NCI-H748 (cell line): ENCODE measurements around the gene TP63.

ENCODE experiments used
- DNase-seq: peaks from one replicate; lab custom pipeline; 2025; ENCODE audit not compliant: unreplicated experiment; lab: John Stamatoyannopoulos, UW

The TP63 gene

DNA sequence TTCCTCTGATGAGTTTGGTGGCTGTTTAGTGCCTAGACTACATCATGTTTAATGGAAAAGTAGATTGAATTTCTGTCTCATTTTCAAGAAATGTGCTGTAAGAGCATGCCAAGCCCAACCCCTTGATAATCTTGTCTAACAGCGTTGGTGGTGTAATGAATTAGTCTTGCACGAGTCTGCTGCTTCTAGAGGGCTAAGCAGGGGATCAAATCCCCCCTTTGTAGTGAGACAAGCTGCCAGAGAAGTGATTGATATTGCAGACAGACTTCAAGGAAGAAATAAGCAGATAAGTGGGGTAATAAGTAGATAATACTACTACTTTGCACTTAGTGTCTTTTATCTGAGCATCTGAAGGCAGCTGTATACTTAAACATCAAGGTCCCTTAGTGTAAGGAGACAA is 141.4 kb downstream of the TP63 start:
- no peak for DNase-seq

DNA sequence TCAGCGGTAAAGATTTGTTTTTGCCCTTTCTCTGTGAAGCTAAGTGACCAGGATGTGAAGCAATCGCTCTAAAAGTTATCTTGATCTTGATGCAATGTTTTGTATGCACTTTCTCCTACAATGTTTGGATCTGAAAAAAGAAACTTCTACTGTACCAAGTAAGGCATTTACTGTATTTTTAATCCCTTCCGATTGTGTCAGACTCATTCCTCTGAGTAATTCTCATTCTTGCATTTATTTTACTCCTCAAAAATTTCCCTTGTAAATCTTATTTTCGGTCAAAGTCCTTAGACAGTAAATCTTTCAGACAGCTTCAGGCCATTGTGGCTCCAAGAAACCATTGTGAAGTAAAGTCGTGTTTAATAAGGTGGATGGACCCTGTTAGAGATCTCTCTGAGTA is 141.9 kb downstream of the TP63 start:
- no peak for DNase-seq

DNA sequence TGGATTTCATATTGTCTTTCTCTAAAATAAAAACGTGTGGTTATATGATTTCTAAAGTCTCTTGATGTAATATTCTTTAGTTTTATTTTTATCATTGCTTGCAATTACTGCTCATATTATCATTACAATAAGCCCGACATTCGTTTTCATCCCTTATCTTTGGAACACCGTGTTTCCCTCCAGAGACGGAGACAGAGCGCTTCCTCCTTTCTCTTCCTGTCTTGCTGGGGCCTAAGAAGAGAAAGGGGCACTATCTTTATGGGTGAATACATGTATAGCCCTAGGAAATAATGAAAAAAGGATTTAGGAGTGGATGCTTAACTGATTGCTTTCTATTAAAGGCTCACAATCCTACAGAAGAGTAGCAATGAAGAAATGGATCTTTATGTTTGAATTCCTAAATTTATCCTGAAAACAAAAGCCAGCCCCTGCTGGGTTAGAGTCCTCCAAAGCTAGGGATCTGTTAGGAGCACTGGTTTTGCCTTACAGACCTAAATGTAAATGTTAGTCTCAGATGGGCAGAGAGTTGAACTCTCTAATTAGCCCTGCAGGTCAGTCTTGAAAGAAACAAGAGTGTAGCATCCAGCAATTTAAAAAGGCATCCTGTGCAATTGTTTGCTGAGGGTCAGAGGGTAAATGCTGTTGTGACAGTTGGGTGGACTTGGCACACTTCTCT is 145.1 kb downstream of the TP63 start:
- DNase-seq = peak; percentile 28

DNA sequence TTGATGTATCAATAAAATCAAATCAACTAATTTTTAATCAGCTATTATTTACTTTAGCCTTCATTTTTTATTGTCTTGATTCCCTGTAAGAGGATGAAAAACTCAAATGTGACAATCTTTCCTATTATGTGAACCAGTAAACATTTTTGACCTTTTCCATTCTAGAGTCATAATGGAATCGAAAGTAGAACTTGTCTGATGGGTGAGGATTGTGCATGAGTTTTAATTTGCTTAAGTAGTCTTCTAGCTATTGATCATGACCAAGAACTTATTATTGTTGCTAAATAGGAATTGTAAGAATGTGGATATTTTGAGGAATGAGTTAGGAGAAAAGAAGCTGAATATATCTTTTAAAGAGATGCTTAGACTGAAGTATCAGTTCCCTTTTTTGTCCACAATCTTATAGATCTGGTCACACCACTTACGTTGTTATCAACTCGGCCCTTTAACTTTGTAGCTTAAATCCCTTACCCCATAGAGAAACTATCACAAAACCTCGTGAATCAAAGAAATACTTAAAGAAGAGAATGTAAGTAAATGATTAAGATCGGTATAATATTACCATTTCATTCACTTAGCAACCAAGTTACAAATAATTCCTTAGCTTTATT is 147.3 kb downstream of the TP63 start:
- DNase-seq = no peak

DNA sequence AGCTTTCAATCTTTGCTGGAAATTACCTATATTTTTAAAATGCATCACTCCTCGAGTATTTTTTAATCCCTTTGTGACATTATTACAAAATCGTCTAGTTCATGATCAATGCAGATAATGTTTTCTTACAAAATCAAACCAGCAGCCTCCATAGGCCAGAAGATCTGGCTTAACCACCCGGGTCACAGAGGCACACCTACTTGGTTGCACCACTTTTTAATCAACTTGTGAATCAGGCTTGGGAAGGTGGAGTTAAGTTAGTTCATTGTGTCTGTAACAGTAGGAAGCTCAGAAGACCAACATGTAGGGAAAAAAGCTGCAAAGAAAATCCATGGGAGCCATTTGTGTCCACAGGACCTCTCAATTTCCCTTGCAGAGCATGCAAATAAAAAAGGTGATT is 148.0 kb downstream of the TP63 start:
- no peak for DNase-seq

DNA sequence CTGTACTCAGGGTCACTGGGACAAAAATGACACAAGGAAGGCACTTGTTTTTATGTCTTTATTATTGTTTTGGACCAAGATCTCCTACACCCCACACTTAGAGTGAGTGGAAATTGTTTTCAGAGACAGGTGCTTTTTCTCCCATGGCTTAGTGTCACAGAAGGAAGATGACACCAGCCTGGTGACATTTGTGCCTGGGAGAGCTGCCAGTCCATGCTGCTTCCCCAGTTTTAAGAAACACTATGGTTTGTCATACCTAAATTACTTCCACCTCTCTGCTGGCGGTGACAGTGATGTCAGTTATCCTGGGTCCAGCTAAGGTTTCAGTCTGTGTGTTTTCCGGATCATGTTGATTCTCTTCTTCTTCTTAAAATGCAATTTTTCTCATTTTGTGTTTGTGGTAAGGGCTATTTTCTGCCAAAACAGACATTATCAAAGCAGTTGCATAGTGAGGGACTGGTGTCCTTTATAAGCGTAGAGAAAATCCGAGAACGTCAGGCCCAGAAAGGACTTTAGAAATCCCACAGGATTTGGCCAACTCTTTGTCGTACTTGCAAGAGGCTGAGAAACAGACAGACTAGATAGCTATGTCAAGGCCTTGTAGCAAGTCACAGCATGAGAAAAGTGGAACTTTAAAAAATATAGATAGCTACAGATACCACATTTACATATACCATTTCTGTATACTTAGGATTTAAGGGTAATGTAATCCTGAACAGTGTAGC is 149.5 kb downstream of the TP63 start:
- DNase-seq = no peak

DNA sequence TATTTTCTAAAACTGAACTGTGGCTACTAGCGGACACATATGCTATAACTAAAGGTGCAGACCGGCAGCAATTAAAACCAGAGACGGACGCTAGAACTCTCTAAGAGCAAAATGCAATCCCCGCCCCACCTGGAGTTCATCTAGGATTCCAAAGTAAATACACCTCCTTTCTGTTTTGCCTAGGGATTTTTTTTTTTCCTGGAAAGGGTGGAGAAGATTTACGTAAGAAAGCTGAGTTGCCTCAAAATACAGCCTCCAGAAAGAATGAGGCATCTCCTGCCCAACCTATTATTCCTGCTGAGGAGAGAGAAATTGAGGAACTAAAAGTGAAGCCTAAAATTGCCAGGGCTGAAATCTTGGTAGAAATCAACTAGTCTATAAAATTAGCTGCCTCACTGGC is 150.2 kb downstream of the TP63 start:
- no peak for DNase-seq

DNA sequence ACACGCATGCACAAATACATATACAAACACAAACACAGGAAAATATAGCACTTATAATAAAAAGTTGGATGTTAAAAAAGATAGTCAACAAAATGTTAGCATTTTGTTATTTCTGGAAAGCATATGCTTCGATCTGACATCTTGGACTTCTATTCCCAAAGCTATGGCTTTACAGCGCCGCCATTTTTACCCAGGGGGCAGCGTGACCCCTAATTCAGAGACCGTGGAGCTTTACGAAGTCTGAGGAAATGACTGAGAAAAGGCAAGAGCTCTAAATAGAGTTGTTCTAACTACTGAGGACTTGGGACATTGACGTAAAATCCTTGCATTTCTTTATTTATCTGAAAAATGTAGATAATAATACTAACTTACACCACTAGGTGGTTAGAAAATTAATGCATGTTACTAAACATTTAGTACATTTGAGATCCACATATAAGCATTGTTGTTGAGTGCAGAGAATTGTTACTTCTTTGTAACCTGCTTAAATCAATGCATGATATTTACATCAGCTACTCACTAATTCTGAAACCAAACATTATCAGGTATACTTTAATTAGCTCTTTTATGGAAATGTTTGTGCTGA is 155.4 kb downstream of the TP63 start:
- DNase-seq = no peak

DNA sequence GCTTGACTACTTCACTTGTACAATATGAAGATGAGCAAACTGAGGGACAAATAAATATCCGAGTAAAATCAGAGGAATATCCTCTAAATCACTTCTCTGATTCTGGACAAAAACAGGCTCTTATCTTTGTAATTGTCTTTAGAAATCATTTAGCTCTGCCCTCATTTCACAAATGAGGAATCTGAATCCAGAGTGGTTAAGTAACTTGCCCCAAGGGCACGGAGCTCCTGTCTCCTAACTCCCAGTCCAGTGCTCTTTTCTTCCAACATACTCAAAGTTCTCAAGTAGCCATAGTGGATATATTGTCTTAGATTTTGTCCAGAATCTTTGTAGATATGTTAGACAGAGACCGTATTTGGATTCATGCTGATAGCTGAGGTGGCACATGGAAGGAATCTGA is 156.0 kb downstream of the TP63 start:
- DNase-seq = no peak

DNA sequence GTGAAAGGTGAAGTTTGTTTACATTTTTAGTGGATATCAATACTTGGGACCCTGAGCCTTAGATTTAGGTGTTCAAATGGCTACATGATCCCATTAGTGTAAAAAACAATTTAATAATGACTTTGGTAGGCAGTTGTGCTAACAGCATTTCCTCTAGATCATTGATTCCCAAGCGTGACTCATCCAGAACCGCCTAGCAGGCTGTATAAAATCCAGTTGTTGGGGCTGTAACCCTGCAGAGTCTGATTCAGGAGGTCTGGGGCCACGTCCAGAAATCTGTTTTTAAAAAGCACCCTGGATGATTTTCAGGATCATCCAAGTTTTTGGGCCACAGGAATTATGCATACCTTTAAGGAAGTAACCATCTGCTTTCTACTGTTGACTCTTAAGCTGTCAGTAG is 156.4 kb downstream of the TP63 start:
- DNase-seq = no peak

DNA sequence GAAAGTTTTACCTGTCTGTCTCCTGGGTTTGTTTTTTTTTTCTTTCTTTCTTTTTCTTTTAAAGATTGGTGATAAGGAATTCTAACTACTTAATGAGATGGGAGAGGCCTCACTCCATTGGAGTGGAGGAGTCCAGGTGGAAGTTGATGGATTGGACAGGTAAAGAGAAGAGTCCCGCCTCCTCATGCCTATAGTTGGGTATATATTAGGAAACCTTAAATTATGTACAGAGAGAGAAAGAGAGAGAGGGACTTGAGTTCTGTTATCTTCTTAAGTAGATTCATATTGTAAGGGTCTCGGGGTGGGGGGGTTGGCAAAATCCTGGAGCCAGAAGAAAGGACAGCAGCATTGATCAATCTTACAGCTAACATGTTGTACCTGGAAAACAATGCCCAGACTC is 158.2 kb downstream of the TP63 start:
- no peak for DNase-seq

DNA sequence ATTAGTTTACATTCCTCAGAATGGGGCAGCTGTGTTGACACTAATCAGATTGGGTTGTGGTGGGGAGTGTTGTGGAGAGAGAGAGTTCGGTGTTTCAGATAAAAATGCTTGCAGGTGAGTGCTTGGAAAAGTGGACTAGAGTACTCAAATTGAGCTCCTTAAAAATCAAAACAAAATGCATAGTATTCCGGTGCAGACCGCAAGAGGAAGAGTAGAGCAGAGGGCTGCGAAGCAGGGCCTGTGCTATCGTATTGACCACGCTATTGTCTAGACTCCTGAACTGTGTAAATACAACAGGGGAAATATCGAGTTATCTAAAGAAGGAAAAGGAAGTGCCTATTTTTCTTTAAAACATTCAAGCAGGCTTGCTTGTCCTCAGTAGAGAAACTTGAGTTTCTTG is 159.5 kb downstream of the TP63 start:
- DNase-seq = peak; percentile 72

DNA sequence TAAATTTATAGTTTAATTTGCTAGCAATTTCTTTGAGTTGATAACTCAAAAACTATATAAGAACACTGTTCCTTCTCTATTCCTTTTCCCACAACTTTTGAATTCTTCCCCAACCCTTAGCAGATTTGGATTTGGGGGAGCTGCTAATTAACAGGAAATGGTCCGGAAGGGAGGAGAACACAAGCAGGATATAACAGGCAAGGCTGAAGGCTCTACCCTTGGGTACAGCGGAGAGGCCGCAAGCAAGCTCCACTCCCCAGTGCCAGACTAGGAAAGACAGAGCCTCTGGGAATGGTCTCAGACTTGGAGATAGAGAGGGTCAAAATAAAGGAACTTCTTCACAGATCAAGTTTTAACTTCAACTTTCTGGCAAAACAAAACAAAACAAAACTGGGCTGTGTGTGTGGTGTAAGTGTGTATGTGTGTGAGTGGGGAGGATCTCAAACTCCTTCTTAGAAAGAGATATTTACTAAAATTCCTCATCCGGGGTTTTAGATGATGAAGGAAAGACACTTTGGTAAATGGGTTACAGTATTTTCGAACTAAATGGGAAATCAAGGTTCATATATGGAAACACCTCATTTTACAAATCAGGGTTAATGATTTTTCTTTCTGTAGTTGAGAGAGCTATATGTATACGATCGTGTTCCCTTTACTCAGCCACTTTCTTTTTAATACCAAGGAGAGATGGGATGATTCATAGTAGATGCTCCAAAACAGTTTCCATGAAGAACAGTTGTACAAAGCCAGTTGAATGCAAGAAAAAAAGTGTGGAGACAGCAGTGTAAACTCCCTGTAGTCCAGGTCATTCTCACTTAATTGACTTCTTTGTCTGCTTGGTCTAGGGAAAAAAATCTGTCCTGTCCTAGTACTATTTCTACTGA is 161.1 kb downstream of the TP63 start:
- DNase-seq = no peak

DNA sequence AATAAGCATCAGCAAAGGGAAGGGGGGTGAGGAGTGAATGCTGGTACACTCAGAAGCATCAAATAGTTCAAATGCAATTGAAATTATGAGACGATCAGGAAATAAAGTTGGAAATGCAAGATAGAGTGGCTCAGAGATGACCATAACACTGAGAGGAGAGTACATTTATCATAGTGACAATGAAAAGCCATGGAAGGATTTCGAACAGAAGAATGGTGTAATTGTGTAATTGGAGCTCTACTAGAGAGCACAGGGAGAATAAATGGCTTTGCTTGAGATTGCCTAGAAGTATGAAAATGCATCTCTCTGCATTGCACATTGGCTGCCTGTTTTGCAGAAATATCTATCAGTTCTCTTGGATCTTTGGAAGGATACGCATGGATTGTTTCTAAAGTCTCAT is 163.3 kb downstream of the TP63 start:
- peak; percentile 49 for DNase-seq

DNA sequence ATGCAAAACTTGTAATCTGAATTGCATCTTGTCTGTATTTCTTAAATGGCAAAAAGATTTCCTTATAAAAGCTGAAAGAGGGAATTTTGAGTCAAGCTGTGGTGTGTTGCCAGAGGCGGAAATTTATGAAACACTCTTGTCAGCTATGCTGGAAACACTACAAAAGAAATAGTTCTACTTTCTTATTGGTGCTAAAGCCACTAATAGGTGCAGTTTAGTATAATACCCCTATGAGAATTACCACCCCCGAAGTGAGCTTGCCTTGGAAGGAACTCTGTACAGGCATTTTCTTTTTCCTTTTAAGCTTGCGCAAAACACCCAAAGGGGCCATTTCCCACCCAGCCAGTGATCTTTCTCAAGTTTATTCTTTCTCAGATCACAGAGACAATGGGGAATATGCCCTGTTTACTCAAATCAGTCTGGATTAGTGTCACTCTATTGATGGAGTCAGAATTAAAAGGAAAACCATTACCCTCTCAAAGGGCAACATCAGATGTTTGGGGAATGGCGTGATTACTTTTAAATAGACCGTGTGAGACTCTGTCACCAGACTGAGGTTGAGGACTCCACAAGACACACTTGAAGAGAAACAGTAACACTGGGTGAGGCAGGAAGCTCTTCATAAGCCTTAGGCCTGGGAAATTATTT is 166.0 kb downstream of the TP63 start:
- peak; percentile 53 for DNase-seq

DNA sequence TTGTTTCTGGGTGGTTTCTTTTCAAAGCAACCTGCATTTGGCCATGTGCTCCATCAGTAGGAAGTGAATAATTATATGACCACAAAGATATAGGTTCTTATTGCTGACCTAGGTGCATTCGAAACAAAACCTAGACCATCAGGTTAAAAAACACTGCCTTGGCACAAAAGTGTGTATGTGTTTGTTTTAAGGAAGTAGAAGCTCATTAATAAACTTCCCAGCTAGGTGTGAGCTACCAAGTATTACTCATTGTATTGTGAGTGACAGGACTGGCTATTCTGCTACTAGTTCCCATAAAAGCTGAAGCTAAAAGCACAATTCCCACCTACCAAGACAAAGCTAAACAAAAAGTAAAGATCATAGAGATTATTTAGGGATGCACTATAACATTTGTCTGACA is 168.2 kb downstream of the TP63 start:
- DNase-seq = no peak

DNA sequence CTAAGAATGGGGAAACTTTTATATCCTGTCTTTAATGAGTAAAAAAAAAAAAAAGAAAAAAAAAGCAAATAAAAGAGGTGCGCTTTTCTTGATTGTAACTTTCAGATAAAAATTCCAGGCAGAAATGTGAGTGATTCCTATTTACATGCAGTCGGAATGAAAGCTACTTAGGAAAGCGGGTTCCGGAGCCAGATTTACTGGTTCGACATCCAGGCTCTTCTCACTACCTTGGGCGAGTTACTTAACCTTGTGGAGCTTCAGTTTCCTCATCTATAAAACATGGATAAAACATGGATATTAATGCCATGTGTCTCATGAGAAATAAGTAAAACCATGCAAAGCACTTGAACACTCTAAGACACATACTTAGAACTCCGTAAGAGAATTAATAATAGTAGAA is 169.2 kb downstream of the TP63 start:
- DNase-seq = no peak

DNA sequence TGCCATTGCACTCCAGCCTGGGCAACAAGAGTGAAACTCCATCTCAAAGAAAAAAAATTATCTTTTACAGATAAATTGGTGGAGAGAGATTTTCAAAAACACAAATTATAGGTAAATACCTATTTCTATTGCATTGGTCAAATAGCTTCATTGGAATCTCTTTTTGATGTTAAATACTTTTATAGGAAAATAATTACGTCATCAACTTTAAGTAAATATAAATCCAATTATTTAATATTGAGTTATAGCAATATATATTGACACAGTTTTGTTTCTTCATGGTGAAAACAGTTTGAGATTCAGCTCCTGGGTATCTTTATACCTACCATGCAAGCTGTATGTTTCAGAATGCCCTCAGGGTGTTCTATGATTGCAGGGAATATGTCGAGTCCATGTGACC is 172.1 kb downstream of the TP63 start:
- DNase-seq = no peak

DNA sequence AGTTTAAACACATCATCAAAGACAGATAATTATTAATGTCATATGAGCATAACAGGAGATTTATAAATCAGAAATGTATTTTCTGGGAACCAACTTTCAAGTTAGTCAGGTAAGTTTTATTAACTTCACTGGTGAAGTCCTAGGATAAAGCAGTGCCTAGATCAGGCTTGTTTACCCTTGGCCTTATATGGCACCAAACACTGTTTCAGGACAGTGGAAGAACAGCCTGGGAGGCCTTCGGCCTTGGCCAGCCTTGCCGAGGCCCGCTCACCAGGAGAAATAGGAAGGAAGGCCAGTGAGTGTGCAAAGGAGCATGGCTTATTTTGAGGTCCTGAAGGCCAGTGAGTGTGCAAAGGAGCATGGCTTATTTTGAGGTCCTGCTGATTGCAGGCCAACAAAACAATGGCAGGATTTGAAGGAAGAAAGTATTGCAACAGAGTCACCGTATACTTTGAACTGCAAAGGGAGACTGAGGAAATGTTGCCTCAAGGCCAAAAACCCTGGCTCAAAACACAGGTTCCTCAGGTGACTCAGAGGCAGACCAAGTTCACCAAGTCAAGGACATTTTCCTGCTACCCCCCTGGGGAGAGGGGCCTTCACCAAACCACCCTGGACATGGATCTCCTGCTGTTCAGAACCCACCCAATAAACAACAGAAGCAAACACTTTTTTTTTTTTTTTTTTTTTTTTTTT is 174.3 kb downstream of the TP63 start:
- DNase-seq = no peak
